Panc1 (cell line): ENCODE measurements around the gene FAM174B. TPM values are rescaled to one million over a fixed set of nuclear protein-coding genes. Genes with fewer than 3 reads are reported as not detected.
A peak's percentile ranks its signal among the peaks of the same experiment; 100 is the strongest.

Source experiments
- ATAC-seq: fragments of 200-7000 bp; cut with Tn5 transposase; 2 replicates; pipeline ENCODE4 v1.9.1; 2020; ENCODE audit warnings: mild to moderate bottlenecking, moderate library complexity
- BruUV-seq: library from RNA; stranded (reverse); fragments of 400-500 nt; replicated peaks from 2 replicates; lab custom pipeline; 2021; lab: Mats Ljungman, UMichigan
- CTCF ChIA-PET: fragments of 300-600 bp; sonication (Branson Sonifier 250); formaldehyde crosslinking; loops from one replicate; lab custom pipeline; 2022; ENCODE audit warnings: antibody characterized with exemption; lab: Charles Lee
- POLR2A ChIA-PET: fragments of 300-600 bp; sonication (Branson Sonifier 250); formaldehyde crosslinking; loops from one replicate; lab custom pipeline; 2022; ENCODE audit warnings: antibody characterized with exemption; lab: Charles Lee
- DNase-seq: peaks from one replicate; pipeline ENCODE4 v3.0.0-alpha.2; 2010; ENCODE audit warnings: low read depth, low spot score
- H3K27ac ChIP-seq: 2 replicates; pipeline ENCODE4 v1.5.1; 2011; ENCODE audit warnings: mild to moderate bottlenecking, low read length, inconsistent platforms
- H3K27me3 ChIP-seq: fragments of 200-500 bp; sonication (Bioruptor generic); 2 replicates; pipeline ENCODE4 v1.6.0; 2014; ENCODE audit warnings: low read length, inconsistent platforms; ENCODE audit not compliant: control insufficient read depth, insufficient read depth
- H3K36me3 ChIP-seq: fragments of 200-500 bp; sonication (Bioruptor generic); 2 replicates; pipeline ENCODE4 v1.5.1; 2014; ENCODE audit warnings: inconsistent platforms, mild to moderate bottlenecking, low read length, moderate library complexity; ENCODE audit not compliant: control insufficient read depth, insufficient read depth
- H3K4me1 ChIP-seq: 2 replicates; pipeline ENCODE4 v1.5.1; 2011; ENCODE audit warnings: inconsistent platforms, mild to moderate bottlenecking, low read length, moderate library complexity; ENCODE audit not compliant: control insufficient read depth, insufficient read depth
- H3K4me3 ChIP-seq, 2 experiments: 2 replicates each; pipeline ENCODE4 v1.5.1; 2011 to 2012; ENCODE audit warnings: low read depth in 2 of 2, low read length in 2 of 2, mild to moderate bottlenecking in 2 of 2, inconsistent platforms in 1 of 2, moderate library complexity in 1 of 2
- H3K9me3 ChIP-seq: fragments of 200-500 bp; sonication (Bioruptor generic); 2 replicates; pipeline ENCODE4 v1.5.1; 2014; ENCODE audit warnings: low read depth, mild to moderate bottlenecking, inconsistent platforms, low read length, moderate library complexity; ENCODE audit not compliant: control insufficient read depth, insufficient read depth
- CTCF ChIP-seq: fragments of 450-650 bp; IDR thresholded peaks from 2 replicates; pipeline ENCODE4 v1.5.1; 2017; ENCODE audit warnings: mild to moderate bottlenecking
- POLR2AphosphoS5 ChIP-seq: IDR thresholded peaks from 2 replicates; pipeline ENCODE4 v1.6.1; 2012; ENCODE audit warnings: mild to moderate bottlenecking, low read depth, low read length, moderate library complexity
- SIN3A ChIP-seq: IDR thresholded peaks from 2 replicates; pipeline ENCODE4 v1.6.1; 2012; ENCODE audit warnings: low read depth, mild to moderate bottlenecking, low read length, moderate library complexity, borderline replicate concordance; ENCODE audit not compliant: insufficient read depth
- TCF7L2 ChIP-seq: IDR thresholded peaks from 2 replicates; pipeline ENCODE4 v1.6.1; 2011; ENCODE audit warnings: mild to moderate bottlenecking, low read depth, low read length, inconsistent platforms
- in situ Hi-C: cut with HindIII; loops from 2 replicates; pipeline ENCODE4 v1.10.0; 2016; ENCODE audit warnings: low sequenced_read_pairs, low pct_unique_long_range_greater_than_20kb
- intact Hi-C: fragments of 100-400 bp; cut with micrococcal nuclease; formaldehyde crosslinking; loops from one replicate; pipeline ENCODE4 v1.10.0; 2022; ENCODE audit not compliant: unreplicated experiment
- total RNA-seq: library from RNA; stranded (reverse); gene quantifications from one replicate; pipeline ENCODE4 v1.2.1, GENCODE V29; 2021; ENCODE audit not compliant: unreplicated experiment
- TF ChIP-seq, protein P1 (sequence below), 2 experiments: IDR thresholded peaks; 2 replicates each; pipeline ENCODE4 v1.6.1; 2011 to 2012; ENCODE audit warnings: low read depth in 2 of 2, control low read depth in 1 of 2, low read length in 1 of 2, mild to moderate bottlenecking in 1 of 2, moderate library complexity in 1 of 2; ENCODE audit not compliant: insufficient read depth in 1 of 2

The FAM174B gene
- total RNA-seq, 1 experiment from 2014 or later = 30.7 TPM

DNA sequence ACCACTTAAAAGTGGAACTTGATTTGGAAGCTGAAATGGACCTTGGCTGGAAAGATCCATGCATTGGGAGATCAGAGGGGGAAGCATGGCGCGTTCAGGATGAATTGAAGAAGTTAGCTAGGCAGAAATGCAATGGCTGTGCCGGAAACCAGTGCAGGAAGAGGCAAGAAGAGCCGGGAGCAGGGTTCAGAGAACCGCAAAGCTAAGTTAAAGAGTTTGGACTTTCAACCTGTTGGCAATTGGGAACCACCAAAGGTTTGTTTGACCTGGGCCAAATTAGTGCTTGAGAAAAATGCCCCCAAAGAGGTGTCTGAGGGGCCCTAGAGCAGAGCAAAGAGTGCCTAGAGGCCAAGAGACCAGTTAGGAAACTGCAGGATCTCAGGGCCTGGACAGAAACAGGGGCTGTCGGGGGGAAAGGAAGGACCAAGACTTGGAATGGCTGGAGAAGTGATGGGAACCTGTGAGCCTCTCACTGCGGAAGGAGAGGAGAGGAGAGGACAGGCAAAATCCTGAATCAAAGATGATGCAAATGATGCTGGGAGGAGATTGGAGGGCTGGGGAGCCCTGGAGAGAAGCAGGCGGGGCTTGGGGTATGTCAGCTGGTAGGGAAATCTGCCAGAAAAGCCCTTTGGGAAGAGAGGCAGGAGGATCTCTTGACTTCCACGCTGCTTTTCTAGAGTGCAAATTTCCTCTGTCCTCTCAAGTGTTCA is 49.3 kb downstream of the FAM174B start:
- Histone ChIP-seq H3K4me1 (no peaks in the 10 kb centered on the region), H3K9me3 (no peaks in the 10 kb centered on the region), H3K27me3 (peaks cover 3% of the 10 kb centered on the region), H3K27ac (no peak overlapping the region), H3K4me3 (no peak overlapping the region), H3K36me3 (no peaks in the 10 kb centered on the region)
- ATAC-seq = peak; percentile 33; the same call in 1 of the 2 replicates
- no peak for DNase-seq
- in situ Hi-C loops = no loop called here
- intact Hi-C loops = no loop called here
- BruUV-seq = no TSS peak
- ChIA-PET POLR2A (no interaction called here), CTCF (no interaction called here)
- TF ChIP-seq POLR2AphosphoS5 (no peak), TCF7L2 (no peak), SIN3A (no peak)
- TF ChIP-seq, protein P1, sequence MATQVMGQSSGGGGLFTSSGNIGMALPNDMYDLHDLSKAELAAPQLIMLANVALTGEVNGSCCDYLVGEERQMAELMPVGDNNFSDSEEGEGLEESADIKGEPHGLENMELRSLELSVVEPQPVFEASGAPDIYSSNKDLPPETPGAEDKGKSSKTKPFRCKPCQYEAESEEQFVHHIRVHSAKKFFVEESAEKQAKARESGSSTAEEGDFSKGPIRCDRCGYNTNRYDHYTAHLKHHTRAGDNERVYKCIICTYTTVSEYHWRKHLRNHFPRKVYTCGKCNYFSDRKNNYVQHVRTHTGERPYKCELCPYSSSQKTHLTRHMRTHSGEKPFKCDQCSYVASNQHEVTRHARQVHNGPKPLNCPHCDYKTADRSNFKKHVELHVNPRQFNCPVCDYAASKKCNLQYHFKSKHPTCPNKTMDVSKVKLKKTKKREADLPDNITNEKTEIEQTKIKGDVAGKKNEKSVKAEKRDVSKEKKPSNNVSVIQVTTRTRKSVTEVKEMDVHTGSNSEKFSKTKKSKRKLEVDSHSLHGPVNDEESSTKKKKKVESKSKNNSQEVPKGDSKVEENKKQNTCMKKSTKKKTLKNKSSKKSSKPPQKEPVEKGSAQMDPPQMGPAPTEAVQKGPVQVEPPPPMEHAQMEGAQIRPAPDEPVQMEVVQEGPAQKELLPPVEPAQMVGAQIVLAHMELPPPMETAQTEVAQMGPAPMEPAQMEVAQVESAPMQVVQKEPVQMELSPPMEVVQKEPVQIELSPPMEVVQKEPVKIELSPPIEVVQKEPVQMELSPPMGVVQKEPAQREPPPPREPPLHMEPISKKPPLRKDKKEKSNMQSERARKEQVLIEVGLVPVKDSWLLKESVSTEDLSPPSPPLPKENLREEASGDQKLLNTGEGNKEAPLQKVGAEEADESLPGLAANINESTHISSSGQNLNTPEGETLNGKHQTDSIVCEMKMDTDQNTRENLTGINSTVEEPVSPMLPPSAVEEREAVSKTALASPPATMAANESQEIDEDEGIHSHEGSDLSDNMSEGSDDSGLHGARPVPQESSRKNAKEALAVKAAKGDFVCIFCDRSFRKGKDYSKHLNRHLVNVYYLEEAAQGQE (IDR thresholded peaks at IDR 0.05; ENCODE audit: insufficient read depth in 1 of 2, low read depth in 2 of 2, low read length in 1 of 2) = no peak

DNA sequence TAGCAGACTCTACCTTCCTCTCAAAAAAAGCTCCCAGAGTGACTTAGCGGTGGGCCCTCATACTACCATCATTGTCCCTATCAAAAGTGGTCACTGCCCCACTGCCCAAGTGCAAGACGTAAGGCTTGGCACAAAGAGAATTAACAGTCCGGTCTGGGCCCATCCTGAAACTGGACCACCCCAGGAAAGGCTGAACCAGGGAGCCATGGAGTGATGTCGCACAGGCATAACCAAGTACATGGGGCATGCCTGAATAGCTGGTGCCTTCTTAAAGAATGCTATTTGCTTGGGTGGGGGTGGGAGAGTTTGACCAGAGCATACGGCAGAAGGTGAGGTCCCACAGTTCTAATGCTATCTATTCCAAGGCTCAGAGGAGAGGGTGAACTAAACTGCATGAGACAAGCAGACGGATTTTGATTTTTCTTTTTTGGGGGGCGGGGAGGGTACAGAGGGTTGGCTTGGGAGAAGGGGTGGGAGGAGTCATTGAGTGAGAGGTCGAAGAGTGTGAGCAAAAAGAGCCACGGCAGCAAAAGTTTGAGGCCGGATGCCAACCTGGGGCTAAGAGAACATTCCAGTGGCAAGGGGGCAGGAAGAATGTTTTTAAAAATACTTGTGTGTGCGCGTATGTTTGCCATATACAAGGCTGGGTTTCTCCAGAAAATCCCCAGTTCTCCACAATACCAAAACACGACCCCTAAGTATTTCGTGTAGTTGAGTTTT is 50.2 kb downstream of the FAM174B start:
- Histone ChIP-seq H3K27ac (no peak overlapping the region), H3K9me3 (no peaks in the 10 kb centered on the region), H3K4me3 (no peak overlapping the region), H3K4me1 (no peaks in the 10 kb centered on the region), H3K36me3 (no peaks in the 10 kb centered on the region), H3K27me3 (peaks cover 4% of the 10 kb centered on the region)
- intact Hi-C loops (no loop called here), in situ Hi-C loops (no loop called here)
- TF ChIP-seq, protein P1 (IDR thresholded peaks at IDR 0.05; ENCODE audit: insufficient read depth in 1 of 2, low read depth in 2 of 2, low read length in 1 of 2) = no peak
- TF ChIP-seq SIN3A = no peak
- TF ChIP-seq TCF7L2 = no peak
- no peak for TF ChIP-seq CTCF
- TF ChIP-seq POLR2AphosphoS5 = no peak
- ChIA-PET CTCF (no interaction called here), POLR2A (no interaction called here)
- BruUV-seq = no TSS peak
- DNase-seq (no peak), ATAC-seq (no peak)
